K562 (cell line): ENCODE data around the gene CACYBP. TPM values are rescaled to one million over a fixed set of nuclear protein-coding genes. Genes with fewer than 3 reads are reported as not detected.
A peak's percentile ranks its signal among the peaks of the same experiment; 100 is the strongest.

ENCODE experiments used
- ATAC-seq: fragments of 200-7000 bp; cut with Tn5 transposase; 3 replicates; pipeline ENCODE4 v1.9.1; 2020; ENCODE audit warnings: moderate library complexity
- BruUV-seq: library from RNA; stranded (reverse); fragments of 400-500 nt; replicated peaks from 2 replicates; lab custom pipeline; 2021; lab: Mats Ljungman, UMichigan
- CTCF ChIA-PET: fragments of 300-600 bp; formaldehyde crosslinking; extraction: SDS; loops from one replicate; lab custom pipeline; 2021; ENCODE audit warnings: low intra/inter-chr PET ratio; lab: Yijun Ruan, JAX
- POLR2A ChIA-PET: fragments of 300-600, 350-650 bp; sonication (Branson Sonifier 250); formaldehyde crosslinking; extraction: SDS; loops from one replicate; lab custom pipeline; 2021; ENCODE audit warnings: antibody characterized with exemption, inconsistent platforms; lab: Yijun Ruan, JAX
- DNase-seq, 4 experiments: peaks; one replicate each; pipeline versions ENCODE4 v3.0.0 to v3.0.0-alpha.2; 2011 to 2018; ENCODE audit warnings: low spot score in 3 of 4, mixed read lengths in 3 of 4; ENCODE audit errors: extremely low read depth in 1 of 4
- FAIRE-seq: peaks from 2 replicates; lab custom pipeline; 2011; peaks lifted over from hg19 to GRCh38; lab: Jason Lieb, UNC
- H2AFZ ChIP-seq: 2 replicates; pipeline ENCODE4 v1.6.0; 2011; ENCODE audit warnings: low read depth, low read length, control low read depth, inconsistent platforms
- H3K27ac ChIP-seq: fragments of 200-600 bp; 3 replicates; pipeline ENCODE4 v1.8.0; 2011; ENCODE audit warnings: low read depth, mild to moderate bottlenecking, control low read depth, inconsistent platforms, low read length, moderate library complexity, mixed read lengths; ENCODE audit errors: extremely low read depth
- H3K27me3 ChIP-seq, 2 experiments: fragments of 300-600 bp in 1 of 2; 2 replicates in 1 of 2; 3 replicates in 1 of 2; pipeline versions ENCODE4 v1.6.0 to v1.8.0; 2011; ENCODE audit warnings: inconsistent platforms in 2 of 2, low read length in 2 of 2, mild to moderate bottlenecking in 1 of 2, mixed read lengths in 1 of 2, moderate library complexity in 1 of 2; ENCODE audit not compliant: control insufficient read depth in 2 of 2, insufficient read depth in 2 of 2
- H3K36me3 ChIP-seq: fragments of 300-600 bp; 3 replicates; pipeline ENCODE4 v1.8.0; 2011; ENCODE audit warnings: mild to moderate bottlenecking, low read length, inconsistent platforms; ENCODE audit not compliant: control insufficient read depth, insufficient read depth
- H3K4me1 ChIP-seq, 2 experiments: fragments of 200-600 bp in 1 of 2; replicated peaks in 1 of 2; 2 replicates in 1 of 2; 3 replicates in 1 of 2; pipeline versions ENCODE4 v1.5.1 to v1.8.0; 2011; ENCODE audit warnings: inconsistent platforms in 2 of 2, low read length in 2 of 2, mild to moderate bottlenecking in 1 of 2, mixed read lengths in 1 of 2, moderate library complexity in 1 of 2; ENCODE audit not compliant: control insufficient read depth in 2 of 2, insufficient read depth in 2 of 2
- H3K4me2 ChIP-seq: 2 replicates; pipeline ENCODE4 v1.6.1; 2011; ENCODE audit warnings: low read length, control low read depth, inconsistent platforms, mixed read lengths; ENCODE audit not compliant: insufficient read depth
- H3K4me3 ChIP-seq: fragments of 200-600 bp; sonication (generic), shearing (Covaris generic); 2 replicates; pipeline ENCODE4 v1.5.1; 2016; ENCODE audit warnings: control low read depth, inconsistent platforms
- H3K79me2 ChIP-seq: fragments of 200-600 bp; 3 replicates; pipeline ENCODE4 v1.8.0; 2011; ENCODE audit warnings: low read length, inconsistent platforms; ENCODE audit not compliant: control insufficient read depth, insufficient read depth
- H3K9ac ChIP-seq, 2 experiments: 2 replicates each; pipeline versions ENCODE4 v1.6.0 to v1.6.1; 2011; ENCODE audit warnings: low read depth in 2 of 2, low read length in 2 of 2, control low read depth in 1 of 2, inconsistent platforms in 1 of 2, mild to moderate bottlenecking in 1 of 2, mixed read lengths in 1 of 2; ENCODE audit not compliant: insufficient read depth in 1 of 2
- H3K9me1 ChIP-seq: one replicate; pipeline ENCODE4 v1.6.0; 2011; ENCODE audit warnings: inconsistent platforms, mild to moderate bottlenecking, low read length, moderate library complexity; ENCODE audit not compliant: control insufficient read depth, insufficient read depth
- H3K9me3 ChIP-seq: replicated peaks from 2 replicates; pipeline ENCODE4 v1.5.1; 2011; ENCODE audit warnings: low read depth, low read length, inconsistent platforms; ENCODE audit not compliant: control insufficient read depth, insufficient read depth
- H4K20me1 ChIP-seq: replicated peaks from 2 replicates; pipeline ENCODE4 v1.6.1; 2011; ENCODE audit warnings: low read length, inconsistent platforms, mixed read lengths; ENCODE audit not compliant: control insufficient read depth, insufficient read depth
- ADNP ChIP-seq: fragments of 200-800 bp; sonication (Bioruptor generic); IDR thresholded peaks from 2 replicates; pipeline ENCODE4 v1.6.1; 2016; ENCODE audit warnings: missing genetic modification characterization, missing compliant biosample characterization
- ATF7 ChIP-seq: fragments of 450-650 bp; IDR thresholded peaks from 2 replicates; pipeline ENCODE4 v1.7.1; 2014; ENCODE audit warnings: mild to moderate bottlenecking, moderate library complexity
- BCOR ChIP-seq: fragments of 450-650 bp; IDR thresholded peaks from 2 replicates; pipeline ENCODE4 v1.6.1; 2016
- COPS2 ChIP-seq: fragments of 450-650 bp; conservative IDR thresholded peaks from 2 replicates; pipeline ENCODE4 v1.6.1; 2016; ENCODE audit warnings: mild to moderate bottlenecking, moderate library complexity
- E2F1 ChIP-seq: sonication (generic); formaldehyde crosslinking; IDR thresholded peaks from 2 replicates; pipeline ENCODE4 v1.8.1; 2023; ENCODE audit warnings: mild to moderate bottlenecking, missing genetic modification reagents, moderate library complexity
- GABPB2 ChIP-seq: fragments of 250-450 bp; sonication (Bioruptor Pico); conservative IDR thresholded peaks from 2 replicates; pipeline ENCODE4 v1.5.1; 2021; ENCODE audit warnings: mild to moderate bottlenecking
- HMG20B ChIP-seq: fragments of 250-450 bp; sonication (Bioruptor Pico); IDR thresholded peaks from 2 replicates; pipeline ENCODE4 v1.5.0; 2021; ENCODE audit warnings: mild to moderate bottlenecking
- MBD2 ChIP-seq: sonication (generic); IDR thresholded peaks from 2 replicates; pipeline ENCODE4 v1.6.1; 2016; ENCODE audit warnings: low read depth, borderline replicate concordance
- NCOA2 ChIP-seq, 2 experiments: fragments of 450-650 bp; IDR thresholded peaks; 2 replicates each; pipeline ENCODE4 v1.6.1; 2018; ENCODE audit warnings: mild to moderate bottlenecking in 2 of 2, moderate library complexity in 1 of 2; ENCODE audit not compliant: partially characterized antibody in 2 of 2
- OTX1 ChIP-seq: fragments of 450-650 bp; formaldehyde crosslinking; IDR thresholded peaks from 2 replicates; pipeline ENCODE4 v1.4.0; 2022; ENCODE audit warnings: mild to moderate bottlenecking
- PYGO2 ChIP-seq: fragments of 450-650 bp; IDR thresholded peaks from 2 replicates; pipeline ENCODE4 v1.6.1; 2016; ENCODE audit warnings: mild to moderate bottlenecking, missing genetic modification characterization, moderate library complexity, missing compliant biosample characterization
- SAP30 ChIP-seq: fragments of 200-600 bp; sonication (generic); IDR thresholded peaks from 2 replicates; pipeline ENCODE4 v1.6.1; 2012; ENCODE audit warnings: borderline replicate concordance, low read depth, mild to moderate bottlenecking, moderate library complexity, low read length, control low read depth, inconsistent platforms; ENCODE audit not compliant: insufficient read depth, poor library complexity, severe bottlenecking
- SMAD4 ChIP-seq: fragments of 250-450 bp; sonication (Bioruptor Pico); conservative IDR thresholded peaks from 2 replicates; pipeline ENCODE4 v1.8.0; 2021; ENCODE audit warnings: inconsistent platforms, mild to moderate bottlenecking, moderate library complexity
- XRCC3 ChIP-seq: fragments of 450-650 bp; IDR thresholded peaks from 2 replicates; pipeline ENCODE4 v1.6.1; 2017; ENCODE audit warnings: mild to moderate bottlenecking, moderate library complexity
- ZBED1 ChIP-seq: IDR thresholded peaks from 2 replicates; pipeline ENCODE4 v1.6.1; 2014
- ZBTB5 ChIP-seq: fragments of 450-650 bp; IDR thresholded peaks from 2 replicates; pipeline ENCODE4 v1.6.1; 2017; ENCODE audit warnings: antibody characterized with exemption
- ZNF197 ChIP-seq: fragments of 200-800 bp; sonication (Bioruptor generic); IDR thresholded peaks from 2 replicates; pipeline ENCODE4 v1.6.1; 2016; ENCODE audit warnings: low read depth, missing genetic modification characterization, missing compliant biosample characterization
- ZNF830 ChIP-seq: fragments of 250-450 bp; sonication (Bioruptor Pico); IDR thresholded peaks from 2 replicates; pipeline ENCODE4 v1.5.0; 2021; ENCODE audit warnings: mild to moderate bottlenecking
- WGBS: fragments of 100-300 bp; shearing (Covaris generic); methylation state at CpG from one replicate; pipeline ENCODE4 v1.1.6; 2016; ENCODE audit warnings: low coverage, mixed read lengths; ENCODE audit not compliant: insufficient coverage; ENCODE audit errors: missing lambda C conversion rate; 5-methylcytosine and 5-hydroxymethylcytosine counted together
- in situ Hi-C: fragments of 300-500 bp; cut with MboI; formaldehyde crosslinking; loops from 4 replicates; pipeline ENCODE4 v1.15.0; 2018; ENCODE audit warnings: inconsistent platforms, mixed read lengths
- intact Hi-C: fragments of 100-400 bp; cut with micrococcal nuclease; formaldehyde crosslinking; loops from 2 replicates; pipeline ENCODE4 v1.14.2; 2022
- polyA plus RNA-seq, 8 experiments: library from polyadenylated mRNA; depleted of rRNA in 4 of 8; stranded (reverse) in 5 of 8; unstranded in 3 of 8; fragments of >200 nt; fragmentation: Nextera tagmentation in 2 of 8; fragmentation: Illumina TruSeq in 1 of 8; extraction: Ambion mirVana in 2 of 8; extraction: Trizol in 1 of 8; gene quantifications; 2 replicates each; pipeline versions ENCODE4 v1.2.1 to v1.2.3, GENCODE V29; 2011 to 2014; ENCODE audit warnings: inconsistent platforms in 1 of 8, missing spikeins in 1 of 8
- total RNA-seq, 7 experiments: library from RNA; depleted of rRNA in 6 of 7; stranded (reverse); fragments of >200 nt in 6 of 7; fragmentation: Illumina TruSeq in 2 of 7; extraction: Trizol in 2 of 7; gene quantifications; 2 replicates each; pipeline versions ENCODE4 v1.2.1 to v1.2.3, GENCODE V29; 2011 to 2021; ENCODE audit warnings: low replicate concordance in 1 of 7
- TF ChIP-seq, protein P1 (sequence below): sonication (generic); formaldehyde crosslinking; IDR thresholded peaks from 2 replicates; pipeline ENCODE4 v1.8.0; 2023; ENCODE audit warnings: mild to moderate bottlenecking, missing genetic modification reagents

CACYBP gene
- total and polyA plus RNA-seq, 9 of the 15 experiments (the other 6 are each of a cell fraction or from before 2014, with no cell fraction given), result 147 to 1,576 (median 488) TPM

- TF ChIP-seq BCOR (no peak), E2F1 (CRISPR knock-in tag) (no peak), SMAD4 (CRISPR knock-in tag) (no peak), ZNF830 (CRISPR knock-in tag) (no peak), ZBED1 (no peak), SAP30 (no peak), OTX1 (CRISPR knock-in tag) (no peak), MBD2 (no peak), ADNP (tag) (no peak), NCOA2 (IDR thresholded peaks at IDR 0.05; ENCODE audit: partially characterized antibody in 2 of 2) (no peak), ATF7 (peak; percentile 43; the same call in 1 of the 2 replicates)
Measured at GRCh38 chr1:175013445-175013844, 13.7 kb downstream of the CACYBP start (continued).

- Histone ChIP-seq H3K79me2 (peaks cover 17% of the 10 kb centered on the region), H3K36me3 (peaks cover 95% of the 10 kb centered on the region), H3K9ac (no peak overlapping the region), H3K4me2 (no peak overlapping the region), H3K9me1 (no peaks in the 10 kb centered on the region), H2AFZ (no peak overlapping the region), H3K27me3 (no peaks in the 10 kb centered on the region), H3K9me3 (no peaks in the 10 kb centered on the region), H3K4me3 (no peak overlapping the region), H3K4me1 (peaks cover 3 to 7% of the 10 kb centered on the region in 2 experiments; a peak in 3 of 5 replicates), H4K20me1 (no peaks in the 10 kb centered on the region), H3K27ac (no peak overlapping the region)
- no TSS peak for BruUV-seq
- ChIA-PET CTCF (no interaction called here), POLR2A (interaction anchor here (0.6 to 5.5 kb wide), 5 partner anchors 8 to 1058 kb away, joined by 3 to 40 read pairs (median 24); partner anchors contain the start of genes CACYBP and MRPS14)
- in situ Hi-C loops (no loop called here), intact Hi-C loops (no loop called here)
- ATAC-seq, result no peak
- no peak for FAIRE-seq
- DNase-seq, result no peak
- WGBS, result 89% methylated on average over 4 of the region's 4 CpGs
- no peak for TF ChIP-seq XRCC3
- no peak for TF ChIP-seq GABPB2 (CRISPR knock-in tag)
- no peak for TF ChIP-seq ZBTB5
- TF ChIP-seq HMG20B (CRISPR knock-in tag), result no peak
- TF ChIP-seq, protein P1, sequence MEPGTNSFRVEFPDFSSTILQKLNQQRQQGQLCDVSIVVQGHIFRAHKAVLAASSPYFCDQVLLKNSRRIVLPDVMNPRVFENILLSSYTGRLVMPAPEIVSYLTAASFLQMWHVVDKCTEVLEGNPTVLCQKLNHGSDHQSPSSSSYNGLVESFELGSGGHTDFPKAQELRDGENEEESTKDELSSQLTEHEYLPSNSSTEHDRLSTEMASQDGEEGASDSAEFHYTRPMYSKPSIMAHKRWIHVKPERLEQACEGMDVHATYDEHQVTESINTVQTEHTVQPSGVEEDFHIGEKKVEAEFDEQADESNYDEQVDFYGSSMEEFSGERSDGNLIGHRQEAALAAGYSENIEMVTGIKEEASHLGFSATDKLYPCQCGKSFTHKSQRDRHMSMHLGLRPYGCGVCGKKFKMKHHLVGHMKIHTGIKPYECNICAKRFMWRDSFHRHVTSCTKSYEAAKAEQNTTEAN (CRISPR knock-in tag), result no peak
- TF ChIP-seq ZNF197 (CRISPR knock-in tag), result no peak
- no peak for TF ChIP-seq COPS2
- TF ChIP-seq PYGO2, result no peak
Measured at GRCh38 chr1:175015243-175015642, 15.5 kb downstream of the CACYBP start.
